Muscle of leg (tissue), 11 donors: ENCODE data around the gene PLCB2. TPM values are rescaled to one million over a fixed set of nuclear protein-coding genes. Genes with fewer than 3 reads are reported as not detected.

Experiments used
- DNase-seq: peaks from one replicate; pipeline ENCODE4 v3.0.0; 2013
- H3K27ac ChIP-seq: one replicate; pipeline ENCODE4 v1.5.1; 2013; ENCODE audit warnings: mild to moderate bottlenecking, low read length, control low read depth
- H3K27me3 ChIP-seq: one replicate; pipeline ENCODE4 v1.6.1; 2013; ENCODE audit warnings: low read length; ENCODE audit not compliant: control insufficient read depth, insufficient read depth
- H3K36me3 ChIP-seq: one replicate; pipeline ENCODE4 v1.6.1; 2013; ENCODE audit warnings: low read length; ENCODE audit not compliant: control insufficient read depth, insufficient read depth
- H3K4me1 ChIP-seq: one replicate; pipeline ENCODE4 v1.6.1; 2013; ENCODE audit warnings: low read length; ENCODE audit not compliant: control insufficient read depth, insufficient read depth
- H3K4me3 ChIP-seq: one replicate; pipeline ENCODE4 v1.5.1; 2013; ENCODE audit warnings: low read length, control low read depth
- H3K9me3 ChIP-seq: replicated peaks from 2 replicates; pipeline ENCODE4 v1.6.1; 2013; ENCODE audit warnings: low read depth, low read length; ENCODE audit not compliant: control insufficient read depth
- WGBS: methylation state at CpG from one replicate; pipeline ENCODE4 v1.1.5; 2013; ENCODE audit warnings: missing lambda C conversion rate; ENCODE audit not compliant: insufficient coverage; 5-methylcytosine and 5-hydroxymethylcytosine counted together
- polyA plus RNA-seq, 8 donors: library from polyadenylated mRNA; unstranded; fragments of 120-200 nt; gene quantifications; one replicate each; pipeline versions ENCODE4 v1.2.1 to v1.2.3, GENCODE V29; 2013; ENCODE audit warnings: inconsistent platforms in 1 of 8, low replicate concordance in 1 of 8; ENCODE audit not compliant: insufficient read length in 8 of 8, insufficient read depth in 1 of 8
- total RNA-seq: library from RNA; stranded (reverse); fragments of 120-200 nt; gene quantifications from one replicate; pipeline ENCODE4 v1.2.4, GENCODE V29; 2013

Gene PLCB2
- total and polyA plus RNA-seq, 9 donors, result 4.8 to 11.5 (median 8.7) TPM

DNA sequence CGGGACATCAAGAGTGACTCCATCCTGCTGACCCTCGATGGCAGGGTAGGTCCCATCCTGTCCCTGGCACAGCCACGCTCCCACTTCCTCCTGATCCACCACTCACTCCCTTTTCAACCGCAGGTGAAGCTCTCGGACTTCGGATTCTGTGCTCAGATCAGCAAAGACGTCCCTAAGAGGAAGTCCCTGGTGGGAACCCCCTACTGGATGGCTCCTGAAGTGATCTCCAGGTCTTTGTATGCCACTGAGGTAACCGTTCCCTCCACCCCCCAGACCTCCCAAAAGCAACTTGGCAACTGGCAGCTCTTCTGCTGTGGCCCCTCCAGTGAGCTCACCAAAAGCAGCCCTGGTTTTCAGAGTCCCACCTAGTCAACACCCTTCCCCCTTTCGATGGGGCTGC, 34.3 kb downstream of the PLCB2 start:
- Histone ChIP-seq H3K27me3 (peaks cover 27% of the 10 kb centered on the region), H3K4me3 (no peak overlapping the region), H3K9me3 (no peaks in the 10 kb centered on the region), H3K4me1 (peaks cover 11% of the 10 kb centered on the region), H3K36me3 (no peaks in the 10 kb centered on the region), H3K27ac (no peak overlapping the region)
- WGBS, result 79% methylated on average over 9 of the region's 9 CpGs
- no peak for DNase-seq

DNA sequence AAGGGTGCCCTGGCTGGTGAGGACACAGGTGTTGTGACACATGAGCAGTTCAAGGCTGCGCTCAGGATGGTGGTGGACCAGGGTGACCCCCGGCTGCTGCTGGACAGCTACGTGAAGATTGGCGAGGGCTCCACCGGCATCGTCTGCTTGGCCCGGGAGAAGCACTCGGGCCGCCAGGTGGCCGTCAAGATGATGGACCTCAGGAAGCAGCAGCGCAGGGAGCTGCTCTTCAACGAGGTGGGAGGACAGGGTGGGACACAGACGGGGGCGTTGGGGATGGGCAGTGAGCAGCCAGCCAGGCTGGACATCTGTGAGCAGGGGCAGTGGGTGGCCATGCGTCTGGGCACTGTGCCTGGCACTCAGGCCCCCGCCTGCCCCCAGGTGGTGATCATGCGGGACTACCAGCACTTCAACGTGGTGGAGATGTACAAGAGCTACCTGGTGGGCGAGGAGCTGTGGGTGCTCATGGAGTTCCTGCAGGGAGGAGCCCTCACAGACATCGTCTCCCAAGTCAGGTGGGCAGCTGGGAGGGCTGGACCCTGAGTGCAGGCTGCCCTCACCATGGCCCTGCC, 35.2 kb downstream of the PLCB2 start:
- Histone ChIP-seq H3K4me3 (no peak overlapping the region), H3K27ac (no peak overlapping the region), H3K4me1 (peaks cover 6% of the 10 kb centered on the region), H3K27me3 (peaks cover 21% of the 10 kb centered on the region), H3K9me3 (no peaks in the 10 kb centered on the region), H3K36me3 (no peaks in the 10 kb centered on the region)
- no peak for DNase-seq
- WGBS, result 77% methylated on average over 19 of the region's 20 CpGs

DNA sequence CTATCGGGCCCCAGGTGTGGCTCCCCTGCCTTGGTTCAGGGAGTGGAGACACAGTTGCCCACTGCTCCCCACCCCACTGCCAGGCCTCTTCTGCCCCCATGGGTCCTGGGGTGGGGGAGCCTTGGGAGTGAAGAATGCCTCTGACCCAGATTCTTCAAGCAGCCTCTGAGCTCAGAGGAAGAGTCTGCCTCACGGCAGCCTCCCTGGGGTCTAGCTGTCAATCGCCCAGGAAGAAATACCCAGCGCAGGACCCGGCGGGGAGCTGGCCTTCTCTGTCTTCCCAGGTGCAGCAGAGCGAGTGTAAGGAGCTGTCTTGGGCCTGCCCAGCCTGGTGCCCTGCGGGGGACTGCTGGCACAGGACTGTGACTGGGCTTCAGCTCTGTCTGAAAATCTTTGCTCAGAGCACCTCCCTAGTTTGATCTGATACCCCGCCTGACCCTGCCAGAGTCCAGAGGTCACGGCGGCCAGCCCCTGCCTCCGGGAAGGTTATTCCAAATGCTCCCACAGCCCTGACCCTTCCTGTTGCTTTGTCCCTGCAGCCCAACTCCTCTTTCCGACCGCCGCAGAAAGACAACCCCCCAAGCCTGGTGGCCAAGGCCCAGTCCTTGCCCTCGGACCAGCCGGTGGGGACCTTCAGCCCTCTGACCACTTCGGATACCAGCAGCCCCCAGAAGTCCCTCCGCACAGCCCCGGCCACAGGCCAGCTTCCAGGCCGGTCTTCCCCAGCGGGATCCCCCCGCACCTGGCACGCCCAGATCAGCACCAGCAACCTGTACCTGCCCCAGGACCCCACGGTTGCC, 35.9 kb downstream of the PLCB2 start:
- Histone ChIP-seq H3K4me1 (peaks cover 3% of the 10 kb centered on the region), H3K9me3 (no peaks in the 10 kb centered on the region), H3K36me3 (no peaks in the 10 kb centered on the region), H3K27ac (no peak overlapping the region), H3K4me3 (no peak overlapping the region), H3K27me3 (peaks cover 14% of the 10 kb centered on the region)
- no peak for DNase-seq
- WGBS, result 81% methylated on average over 24 of the region's 25 CpGs

DNA sequence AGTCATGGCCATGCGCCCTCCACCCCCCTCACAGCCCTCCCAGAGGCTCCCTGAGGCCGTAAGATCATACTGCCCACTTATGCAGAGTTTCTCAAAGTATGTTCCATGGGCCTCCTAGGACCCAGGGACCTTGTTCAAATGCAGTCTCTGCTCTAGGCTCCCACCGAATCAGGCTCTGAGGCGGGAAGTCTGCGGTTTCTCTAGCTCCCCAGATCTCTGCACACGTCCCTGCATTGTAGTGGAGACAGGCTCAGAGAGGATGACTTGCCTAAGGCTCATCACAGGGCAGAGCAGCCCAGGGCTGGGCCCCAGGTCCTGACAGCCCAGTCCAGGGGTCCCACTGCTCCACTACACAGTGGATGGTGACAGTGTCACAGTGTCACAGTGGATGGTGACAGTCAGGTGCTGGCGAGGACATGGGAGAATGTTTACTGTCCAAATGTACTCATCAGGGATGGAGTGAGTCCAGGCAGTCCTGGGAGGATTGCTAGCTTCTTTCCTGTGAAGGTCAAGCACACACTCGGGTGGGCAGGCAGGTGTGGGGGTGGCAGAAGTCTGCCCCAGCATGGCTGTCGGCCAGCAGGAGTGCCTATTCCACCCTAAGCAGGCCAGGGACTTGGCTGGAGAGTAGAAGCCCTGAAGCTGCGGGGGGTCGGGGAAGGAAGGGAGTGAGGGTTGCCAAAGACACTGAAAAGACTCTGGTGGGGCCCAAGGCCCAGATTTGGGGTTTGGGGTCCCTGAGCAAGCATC, 37.3 kb downstream of the PLCB2 start:
- Histone ChIP-seq H3K27me3 (peaks cover 7% of the 10 kb centered on the region), H3K27ac (no peak overlapping the region), H3K4me3 (no peak overlapping the region), H3K4me1 (peaks cover 3% of the 10 kb centered on the region), H3K9me3 (no peaks in the 10 kb centered on the region), H3K36me3 (no peaks in the 10 kb centered on the region)
- DNase-seq, result no peak
- WGBS, result 77% methylated on average over 10 of the region's 11 CpGs

DNA sequence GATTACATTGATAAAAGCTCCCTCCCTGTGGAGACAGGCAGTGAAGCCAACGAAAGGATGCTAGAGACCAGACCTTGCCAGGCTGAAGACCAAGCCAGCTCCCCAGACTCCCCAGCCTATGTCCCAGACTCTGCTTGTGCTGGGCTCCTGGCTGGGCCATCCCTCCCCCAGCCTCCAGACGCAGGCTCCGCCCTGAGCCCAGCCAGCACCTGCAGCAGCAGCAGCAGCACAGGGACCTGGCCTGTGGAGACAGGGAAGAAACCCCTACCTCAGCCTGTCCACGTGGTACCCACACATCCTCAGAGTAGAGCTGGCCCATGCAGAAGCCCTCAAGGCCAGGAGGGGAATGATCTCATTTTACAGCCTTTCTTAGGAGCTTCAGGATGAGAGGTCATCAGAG, 38.1 kb downstream of the PLCB2 start:
- Histone ChIP-seq H3K27me3 (peaks cover 7% of the 10 kb centered on the region), H3K36me3 (no peaks in the 10 kb centered on the region), H3K27ac (no peak overlapping the region), H3K4me1 (no peaks in the 10 kb centered on the region), H3K9me3 (no peaks in the 10 kb centered on the region), H3K4me3 (no peak overlapping the region)
- no peak for DNase-seq
- 33% methylated on average over 1 of the region's 4 CpGs for WGBS

DNA sequence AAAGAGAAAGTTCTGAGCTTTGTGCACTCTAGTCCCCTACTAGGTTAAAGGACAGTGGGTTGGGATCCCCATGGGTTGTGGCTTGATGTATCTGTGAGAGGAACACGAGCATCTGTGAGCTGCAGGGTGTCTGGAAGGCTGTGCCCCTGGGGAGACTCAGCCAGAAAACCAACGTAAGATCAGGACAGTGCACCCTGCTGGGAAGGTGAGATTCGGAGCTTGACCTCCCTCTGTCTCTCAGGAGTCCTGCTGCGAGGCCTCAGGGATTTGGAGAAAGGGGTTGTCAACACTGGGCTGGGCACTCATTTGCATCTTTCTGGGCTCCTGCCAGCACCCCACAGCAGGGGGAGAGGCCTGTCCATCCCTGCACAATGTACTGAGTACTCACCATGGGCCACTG, 40.1 kb downstream of the PLCB2 start:
- Histone ChIP-seq H3K4me1 (no peaks in the 10 kb centered on the region), H3K9me3 (no peaks in the 10 kb centered on the region), H3K4me3 (no peak overlapping the region), H3K36me3 (no peaks in the 10 kb centered on the region), H3K27ac (no peak overlapping the region), H3K27me3 (peaks cover 5% of the 10 kb centered on the region)
- 64% methylated on average over 4 of the region's 4 CpGs for WGBS
- DNase-seq, result no peak

DNA sequence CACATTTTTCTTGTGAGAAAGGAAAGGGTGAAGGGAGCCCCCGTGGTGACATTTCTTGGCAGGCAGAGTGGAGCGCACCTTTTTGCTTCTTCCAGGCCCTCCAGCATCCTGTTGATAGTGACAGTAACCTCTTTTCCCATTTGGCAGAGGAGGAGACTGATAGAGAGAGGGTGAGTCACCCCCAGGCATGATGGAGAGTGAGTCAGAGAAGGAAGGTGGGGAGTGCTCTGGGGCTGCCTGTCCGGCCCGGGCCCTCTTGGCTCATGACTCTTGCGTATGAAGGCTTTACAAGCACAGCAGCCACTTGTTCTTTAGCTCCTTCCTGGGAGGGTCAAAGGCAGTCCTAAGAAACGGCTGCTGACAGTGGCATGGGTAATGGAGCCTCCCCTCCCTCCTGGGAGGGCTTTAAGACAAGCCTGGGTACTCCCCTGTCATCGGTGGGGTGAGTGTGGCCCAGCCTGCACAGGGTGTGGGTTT, 40.9 kb downstream of the PLCB2 start:
- Histone ChIP-seq H3K9me3 (no peaks in the 10 kb centered on the region), H3K4me3 (no peak overlapping the region), H3K4me1 (no peaks in the 10 kb centered on the region), H3K27ac (no peak overlapping the region), H3K27me3 (peaks cover 8% of the 10 kb centered on the region), H3K36me3 (no peaks in the 10 kb centered on the region)
- WGBS, result 17% methylated on average over 1 of the region's 7 CpGs
- DNase-seq, result no peak

DNA sequence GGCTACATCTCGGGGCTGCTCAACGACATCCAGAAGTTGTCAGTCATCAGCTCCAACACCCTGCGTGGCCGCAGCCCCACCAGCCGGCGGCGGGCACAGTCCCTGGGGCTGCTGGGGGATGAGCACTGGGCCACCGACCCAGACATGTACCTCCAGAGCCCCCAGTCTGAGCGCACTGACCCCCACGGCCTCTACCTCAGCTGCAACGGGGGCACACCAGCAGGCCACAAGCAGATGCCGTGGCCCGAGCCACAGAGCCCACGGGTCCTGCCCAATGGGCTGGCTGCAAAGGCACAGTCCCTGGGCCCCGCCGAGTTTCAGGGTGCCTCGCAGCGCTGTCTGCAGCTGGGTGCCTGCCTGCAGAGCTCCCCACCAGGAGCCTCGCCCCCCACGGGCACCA, 41.9 kb downstream of the PLCB2 start:
- 92% methylated on average over 20 of the region's 20 CpGs for WGBS

DNA sequence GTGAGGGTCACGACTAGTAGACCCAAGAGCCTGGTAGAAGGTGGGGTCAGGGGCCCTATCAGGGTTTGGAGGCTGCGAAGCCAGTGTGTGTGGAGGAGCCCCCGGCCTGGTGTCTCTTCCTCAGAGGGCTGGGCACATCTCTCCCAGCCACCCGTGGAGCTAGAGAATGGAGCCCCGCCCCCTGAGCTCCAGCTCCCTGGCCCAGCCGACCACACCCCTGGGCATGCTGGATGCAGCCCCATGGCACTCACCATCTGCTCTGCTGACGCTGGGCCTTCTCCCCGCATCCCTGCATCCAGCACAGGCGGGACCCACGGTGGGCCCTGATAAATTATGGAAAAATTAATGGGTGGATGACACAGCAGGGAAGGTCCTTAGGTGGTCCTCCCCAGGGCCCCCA, 42.4 kb downstream of the PLCB2 start:
- H3K4me1 ChIP-seq, result no peaks in the 10 kb centered on the region
- 53% methylated on average over 5 of the region's 10 CpGs for WGBS
- H3K27me3 ChIP-seq, result peaks cover 8% of the 10 kb centered on the region
- H3K9me3 ChIP-seq, result no peaks in the 10 kb centered on the region
- H3K27ac ChIP-seq, result no peak overlapping the region
- H3K4me3 ChIP-seq, result no peak overlapping the region
- no peak for DNase-seq
- H3K36me3 ChIP-seq, result no peaks in the 10 kb centered on the region

More for the DNA sequence above, 41.9 kb downstream of the PLCB2 start:
- Histone ChIP-seq H3K9me3 (no peaks in the 10 kb centered on the region), H3K27me3 (peaks cover 8% of the 10 kb centered on the region), H3K27ac (no peak overlapping the region), H3K4me1 (no peaks in the 10 kb centered on the region), H3K36me3 (no peaks in the 10 kb centered on the region), H3K4me3 (no peak overlapping the region)
- no peak for DNase-seq
